Endothelial cell of umbilical vein (primary cell): Measurements from ENCODE around the gene KDM4B. TPM values are rescaled to one million over a fixed set of nuclear protein-coding genes. Genes with fewer than 3 reads are reported as not detected.

Experiments
- BruUV-seq: library from RNA; stranded (reverse); fragments of 400-500 nt; replicated peaks from 2 replicates; lab custom pipeline; 2021; lab: Mats Ljungman, UMichigan
- CTCF ChIA-PET: fragments of 300-600, 350-600 bp; sonication (Branson Sonifier 250); formaldehyde crosslinking; loops from one replicate; lab custom pipeline; 2021; ENCODE audit warnings: antibody characterized with exemption, inconsistent platforms; lab: Charles Lee
- POLR2A ChIA-PET: fragments of 300-600, 350-600 bp; sonication (Branson Sonifier 250); formaldehyde crosslinking; loops from one replicate; lab custom pipeline; 2021; ENCODE audit warnings: antibody characterized with exemption, inconsistent platforms; lab: Charles Lee
- DNase-seq: peaks from one replicate; pipeline ENCODE4 v3.0.0-alpha.2; 2011; ENCODE audit warnings: low read depth, low spot score
- FAIRE-seq: peaks from 2 replicates; lab custom pipeline; 2011; peaks lifted over from hg19 to GRCh38; lab: Jason Lieb, UNC
- H2AFZ ChIP-seq: 2 replicates; pipeline ENCODE4 v1.6.0; 2012; ENCODE audit warnings: low read depth, low read length, control low read depth, inconsistent platforms
- H3K27ac ChIP-seq: 2 replicates; pipeline ENCODE4 v1.5.1; 2011; ENCODE audit warnings: low read depth, mild to moderate bottlenecking, control low read depth, low read length, moderate library complexity; ENCODE audit not compliant: insufficient read depth
- H3K27me3 ChIP-seq, 2 experiments: 2 replicates each; pipeline versions ENCODE4 v1.6.0 to v1.6.1; 2011; ENCODE audit warnings: low read length in 2 of 2, mixed read lengths in 1 of 2; ENCODE audit not compliant: control insufficient read depth in 2 of 2, insufficient read depth in 2 of 2
- H3K36me3 ChIP-seq, 2 experiments: 2 replicates in 1 of 2; 3 replicates in 1 of 2; pipeline ENCODE4 v1.5.1; 2011; ENCODE audit warnings: low read length in 2 of 2, mild to moderate bottlenecking in 1 of 2, moderate library complexity in 1 of 2; ENCODE audit not compliant: control insufficient read depth in 2 of 2, insufficient read depth in 2 of 2; ENCODE audit errors: extremely low read depth in 1 of 2
- H3K4me1 ChIP-seq: 3 replicates; pipeline ENCODE4 v1.5.1; 2011; ENCODE audit warnings: mild to moderate bottlenecking, low read length; ENCODE audit not compliant: control insufficient read depth, insufficient read depth; ENCODE audit errors: extremely low read depth
- H3K4me2 ChIP-seq: 2 replicates; pipeline ENCODE4 v1.6.1; 2011; ENCODE audit warnings: low read length, control low read depth, mixed read lengths; ENCODE audit not compliant: insufficient read depth
- H3K4me3 ChIP-seq, 3 experiments: fragments of 200-600 bp in 1 of 3; sonication (generic), shearing (Covaris generic) in 1 of 3; replicated peaks in 1 of 3; 2 replicates each; pipeline ENCODE4 v1.5.1; 2011 to 2016; ENCODE audit warnings: control low read depth in 3 of 3, low read length in 3 of 3, mild to moderate bottlenecking in 2 of 3, inconsistent platforms in 1 of 3, low read depth in 1 of 3, moderate library complexity in 1 of 3; ENCODE audit not compliant: insufficient read depth in 1 of 3
- H3K79me2 ChIP-seq: 2 replicates; pipeline ENCODE4 v1.6.0; 2012; ENCODE audit warnings: low read length, inconsistent platforms; ENCODE audit not compliant: control insufficient read depth, insufficient read depth
- H3K9ac ChIP-seq: replicated peaks from 2 replicates; pipeline ENCODE3; 2011; ENCODE audit warnings: low read length, control low read depth; ENCODE audit not compliant: insufficient read depth; ENCODE audit errors: extremely low read depth
- H3K9me1 ChIP-seq: replicated peaks from 3 replicates; pipeline ENCODE4 v1.6.0; 2011; ENCODE audit warnings: mild to moderate bottlenecking, low read length; ENCODE audit not compliant: control insufficient read depth, insufficient read depth; ENCODE audit errors: extremely low read depth
- H3K9me3 ChIP-seq: replicated peaks from 2 replicates; pipeline ENCODE4 v1.5.1; 2012; ENCODE audit warnings: low read length, inconsistent platforms; ENCODE audit not compliant: control insufficient read depth, insufficient read depth
- H4K20me1 ChIP-seq: replicated peaks from 2 replicates; pipeline ENCODE3; 2011; ENCODE audit warnings: mild to moderate bottlenecking, low read length; ENCODE audit not compliant: control insufficient read depth, insufficient read depth; ENCODE audit errors: extremely low read depth
- CTCF ChIP-seq, 2 donors: IDR thresholded peaks; 1 replicate in 1 of 2; 2 replicates in 1 of 2; pipeline ENCODE4 v1.5.1; 2011; ENCODE audit warnings: low read length in 2 of 2, mild to moderate bottlenecking in 2 of 2, moderate library complexity in 2 of 2, control low read depth in 1 of 2, inconsistent platforms in 1 of 2, low read depth in 1 of 2; ENCODE audit not compliant: insufficient read depth in 1 of 2; ENCODE audit errors: extremely low read depth in 1 of 2
- EZH2 ChIP-seq: IDR thresholded peaks from 2 replicates; pipeline ENCODE4 v1.6.1; 2012; ENCODE audit warnings: borderline replicate concordance, low read depth, mild to moderate bottlenecking, moderate library complexity, low read length, inconsistent platforms; ENCODE audit not compliant: severe bottlenecking
- FOS ChIP-seq: IDR thresholded peaks from 2 replicates; pipeline ENCODE4 v1.6.1; 2011; ENCODE audit warnings: mild to moderate bottlenecking, low read length, moderate library complexity, borderline replicate concordance; ENCODE audit not compliant: insufficient read depth
- GATA2 ChIP-seq: IDR thresholded peaks from 2 replicates; pipeline ENCODE4 v1.7.0; 2011; ENCODE audit warnings: low read depth, mild to moderate bottlenecking, moderate library complexity, mixed read lengths, low read length; ENCODE audit not compliant: insufficient read length, insufficient read depth
- JUN ChIP-seq: IDR thresholded peaks from 2 replicates; pipeline ENCODE4 v1.6.1; 2011; ENCODE audit warnings: borderline replicate concordance, low read depth; ENCODE audit not compliant: insufficient read length, insufficient read depth
- MAX ChIP-seq: IDR thresholded peaks from 2 replicates; pipeline ENCODE4 v1.6.1; 2011; ENCODE audit not compliant: insufficient read depth, insufficient read length
- MYC ChIP-seq: IDR thresholded peaks from one replicate; pipeline ENCODE4 v1.6.1; 2011; ENCODE audit warnings: mild to moderate bottlenecking, low read depth, low read length
- POLR2A ChIP-seq: IDR thresholded peaks from 2 replicates; pipeline ENCODE4 v1.6.1; 2012; ENCODE audit warnings: low read depth, mild to moderate bottlenecking, control low read depth, low read length
- POLR2AphosphoS5 ChIP-seq: IDR thresholded peaks from 2 replicates; pipeline ENCODE4 v1.6.1; 2012; ENCODE audit warnings: low read depth, mild to moderate bottlenecking, control low read depth, low read length, moderate library complexity; ENCODE audit not compliant: insufficient read depth
- dilution Hi-C: fragments of 300-500 bp; cut with MboI; formaldehyde crosslinking; loops from one replicate; pipeline ENCODE4 v1.15.0; 2019; ENCODE audit warnings: low sequenced_read_pairs; ENCODE audit not compliant: extremely low pct_ligation_motif_present
- intact Hi-C: fragments of 100-400 bp; cut with micrococcal nuclease; formaldehyde crosslinking; loops from one replicate; pipeline ENCODE4 v1.10.0; 2022
- polyA plus RNA-seq, 4 experiments: library from polyadenylated mRNA; depleted of rRNA in 3 of 4; stranded (reverse) in 3 of 4; unstranded in 1 of 4; fragments of >200 nt; gene quantifications; 2 replicates each; pipeline versions ENCODE4 v1.2.1 to v1.2.3, GENCODE V29; 2011 to 2012; ENCODE audit warnings: missing spikeins in 1 of 4
- total RNA-seq: library from RNA; stranded (reverse); gene quantifications from 2 replicates; pipeline ENCODE4 v1.2.3, GENCODE V29; 2021

The KDM4B gene
- total and polyA plus RNA-seq, 2 donors (not counting 3 experiments of a cell fraction or from before 2014, with no cell fraction given), result 12.4 to 37.2 TPM

GRCh38 chr19:5118026-5118425 is 149.1 kb downstream of the KDM4B start:
- TF ChIP-seq GATA2, result no peak
- TF ChIP-seq FOS, result no peak
- ChIA-PET POLR2A (no interaction called here), CTCF (no interaction called here)
- H3K9me3 ChIP-seq, result no peaks in the 10 kb centered on the region
- H3K9ac ChIP-seq, result no peak overlapping the region
- no peaks in the 10 kb centered on the region for H3K27me3 ChIP-seq
- no peaks in the 10 kb centered on the region for H3K4me1 ChIP-seq
- H3K4me2 ChIP-seq, result no peak overlapping the region
- H4K20me1 ChIP-seq, result no peaks in the 10 kb centered on the region
- H3K4me3 ChIP-seq, result no peak overlapping the region
- no peak overlapping the region for H2AFZ ChIP-seq
- intact Hi-C loops, result no loop called here
- no peaks in the 10 kb centered on the region for H3K79me2 ChIP-seq
- H3K27ac ChIP-seq, result no peak overlapping the region
- H3K9me1 ChIP-seq, result no peaks in the 10 kb centered on the region
- peaks cover 0 to 13% of the 10 kb centered on the region in 2 experiments for H3K36me3 ChIP-seq
- no peak for DNase-seq
- dilution Hi-C loops, result no loop called here
- FAIRE-seq, result no peak
- no TSS peak for BruUV-seq

- Histone ChIP-seq H3K36me3 (peaks cover 0 to 17% of the 10 kb centered on the region in 2 experiments), H3K9me1 (no peaks in the 10 kb centered on the region), H3K9ac (no peak overlapping the region), H2AFZ (no peak overlapping the region), H3K4me3 (no peak overlapping the region), H3K79me2 (no peaks in the 10 kb centered on the region), H3K27me3 (no peaks in the 10 kb centered on the region), H3K4me2 (no peak overlapping the region), H4K20me1 (no peaks in the 10 kb centered on the region), H3K27ac (no peak overlapping the region), H3K9me3 (no peaks in the 10 kb centered on the region), H3K4me1 (no peaks in the 10 kb centered on the region)
- CTCF ChIA-PET, result no interaction called here
- DNase-seq (no peak), FAIRE-seq (no peak)
- TF ChIP-seq POLR2AphosphoS5, result no peak
- TF ChIP-seq JUN, result no peak
- no peak for TF ChIP-seq MAX
- no peak for TF ChIP-seq FOS
- TF ChIP-seq CTCF (IDR thresholded peaks at IDR 0.05; ENCODE audit: extremely low read depth in 1 of 2, insufficient read depth in 1 of 2, low read depth in 1 of 2, low read length in 2 of 2), result no peak
- no peak for TF ChIP-seq POLR2A
- TF ChIP-seq GATA2, result no peak
- TF ChIP-seq MYC, result no peak
- no peak for TF ChIP-seq EZH2
- dilution Hi-C loops (no loop called here), intact Hi-C loops (no loop called here)
- POLR2A ChIA-PET, result no interaction called here
- no TSS peak for BruUV-seq
Observed at GRCh38 chr19:5119297-5119998, 150.5 kb downstream of the KDM4B start.
